Keratinocyte (primary cell): Measurements from ENCODE around the gene FOCAD. TPM values are rescaled to one million over a fixed set of nuclear protein-coding genes. Genes with fewer than 3 reads are reported as not detected.
A peak's percentile ranks its signal among the peaks of the same experiment; 100 is the strongest.

Experiments
- DNase-seq: peaks from one replicate; pipeline ENCODE4 v3.0.0-alpha.2; 2011; ENCODE audit warnings: low read depth, missing footprints, low spot score
- FAIRE-seq: peaks from 2 replicates; lab custom pipeline; 2011; peaks lifted over from hg19 to GRCh38; lab: Jason Lieb, UNC
- H2AFZ ChIP-seq: 2 replicates; pipeline ENCODE4 v1.6.0; 2012; ENCODE audit warnings: low read length, control low read depth, inconsistent platforms; ENCODE audit not compliant: control insufficient read depth
- H3K27ac ChIP-seq: 2 replicates; pipeline ENCODE4 v1.5.1; 2011; ENCODE audit warnings: low read length; ENCODE audit not compliant: control insufficient read depth, insufficient read depth
- H3K27me3 ChIP-seq: 3 replicates; pipeline ENCODE4 v1.6.0; 2011; ENCODE audit warnings: low read length; ENCODE audit not compliant: control insufficient read depth, insufficient read depth; ENCODE audit errors: extremely low read depth
- H3K36me3 ChIP-seq, 2 experiments: 2 replicates in 1 of 2; 3 replicates in 1 of 2; pipeline ENCODE4 v1.5.1; 2011; ENCODE audit warnings: low read length in 2 of 2, mild to moderate bottlenecking in 1 of 2; ENCODE audit not compliant: control insufficient read depth in 2 of 2, insufficient read depth in 2 of 2; ENCODE audit errors: extremely low read depth in 1 of 2
- H3K4me1 ChIP-seq: 3 replicates; pipeline ENCODE4 v1.5.1; 2011; ENCODE audit warnings: low read length; ENCODE audit not compliant: control insufficient read depth, insufficient read depth; ENCODE audit errors: extremely low read depth
- H3K4me2 ChIP-seq: 3 replicates; pipeline ENCODE4 v1.6.0; 2011; ENCODE audit warnings: low read depth, low read length; ENCODE audit not compliant: control insufficient read depth, insufficient read depth; ENCODE audit errors: extremely low read depth
- H3K4me3 ChIP-seq, 3 experiments: fragments of 200-600 bp in 1 of 3; sonication (generic) in 1 of 3; 2 replicates in 2 of 3; 3 replicates in 1 of 3; pipeline ENCODE4 v1.5.1; 2011 to 2016; ENCODE audit warnings: low read length in 3 of 3, mild to moderate bottlenecking in 3 of 3, control low read depth in 2 of 3, inconsistent platforms in 1 of 3, low read depth in 1 of 3, mixed read lengths in 1 of 3, mixed run types in 1 of 3, moderate library complexity in 1 of 3; ENCODE audit not compliant: control insufficient read depth in 2 of 3, insufficient read depth in 2 of 3; ENCODE audit errors: extremely low read depth in 1 of 3
- H3K79me2 ChIP-seq: 2 replicates; pipeline ENCODE4 v1.6.0; 2012; ENCODE audit warnings: low read length; ENCODE audit not compliant: control insufficient read depth, insufficient read depth
- H3K9ac ChIP-seq: 3 replicates; pipeline ENCODE4 v1.6.0; 2011; ENCODE audit warnings: low read length; ENCODE audit not compliant: control insufficient read depth, insufficient read depth; ENCODE audit errors: extremely low read depth
- H3K9me1 ChIP-seq: 3 replicates; pipeline ENCODE4 v1.6.0; 2011; ENCODE audit warnings: low read length; ENCODE audit not compliant: control insufficient read depth, insufficient read depth; ENCODE audit errors: extremely low read depth
- H3K9me3 ChIP-seq: 2 replicates; pipeline ENCODE4 v1.5.1; 2012; ENCODE audit warnings: low read depth, low read length; ENCODE audit not compliant: control insufficient read depth
- H4K20me1 ChIP-seq: 3 replicates; pipeline ENCODE4 v1.6.0; 2011; ENCODE audit warnings: low read length; ENCODE audit not compliant: control insufficient read depth, insufficient read depth; ENCODE audit errors: extremely low read depth
- CTCF ChIP-seq, 3 experiments: IDR thresholded peaks in 1 of 3; conservative IDR thresholded peaks in 1 of 3; optimal IDR thresholded peaks in 1 of 3; 2 replicates in 2 of 3; 3 replicates in 1 of 3; pipeline versions ENCODE3 to v1.5.1; 2011; ENCODE audit warnings: low read length in 3 of 3, mild to moderate bottlenecking in 3 of 3, moderate library complexity in 2 of 3, control low read depth in 1 of 3, inconsistent platforms in 1 of 3; ENCODE audit not compliant: insufficient read depth in 2 of 3; ENCODE audit errors: extremely low read depth in 1 of 3
- EZH2 ChIP-seq: IDR thresholded peaks from one replicate; pipeline ENCODE4 v1.6.1; 2012; ENCODE audit warnings: inconsistent platforms, mild to moderate bottlenecking, low read length, moderate library complexity
- dilution Hi-C: fragments of 300-500 bp; cut with MboI; formaldehyde crosslinking; loops from one replicate; pipeline ENCODE4 v1.7.0; 2020; ENCODE audit warnings: low sequenced_read_pairs; ENCODE audit not compliant: extremely low pct_ligation_motif_present
- polyA plus RNA-seq, 5 experiments: library from polyadenylated mRNA; depleted of rRNA in 3 of 5; stranded (reverse) in 3 of 5; stranded (forward) in 1 of 5; unstranded in 1 of 5; fragments of >200 nt; gene quantifications; 1 replicate in 1 of 5; 2 replicates in 3 of 5; 3 replicates in 1 of 5; pipeline versions ENCODE4 v1.2.1 to v1.2.3, GENCODE V29; 2011 to 2012; ENCODE audit warnings: missing spikeins in 2 of 5, low read depth in 1 of 5, low replicate concordance in 1 of 5

Gene FOCAD
- polyA plus RNA-seq, 1 donor (not counting 4 experiments of a cell fraction or from before 2014, with no cell fraction given) = 33.1 TPM

DNA sequence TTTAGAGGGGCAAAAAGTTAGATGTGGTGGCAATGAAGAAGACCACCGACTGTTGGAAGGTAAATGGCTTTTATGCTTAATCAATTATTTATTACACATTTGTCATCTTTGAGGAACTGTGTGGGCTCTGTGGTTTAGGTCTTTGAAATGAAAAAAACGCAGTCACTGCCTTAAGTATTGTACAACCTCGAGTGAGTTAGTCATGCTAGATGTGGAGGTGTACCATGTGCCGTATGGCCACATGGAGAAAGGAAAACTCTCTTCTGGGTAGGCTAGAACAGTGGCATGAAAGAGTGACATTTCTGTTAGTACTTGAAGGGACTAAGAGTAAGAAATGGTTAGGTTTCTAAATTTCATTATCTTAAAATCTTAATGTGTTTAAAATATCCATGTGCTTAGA is 181.3 kb downstream of the FOCAD start:
- TF ChIP-seq CTCF (optimal IDR thresholded peaks at IDR 0.05 in 1 of 3, IDR thresholded peaks at IDR 0.05 in 1 of 3, conservative IDR thresholded peaks at IDR 0.05 in 1 of 3; ENCODE audit: extremely low read depth in 1 of 3, insufficient read depth in 2 of 3, low read length in 3 of 3) = no peak
- TF ChIP-seq EZH2 = no peak
- Histone ChIP-seq H3K4me2 (no peak overlapping the region), H3K79me2 (no peaks in the 10 kb centered on the region), H3K4me3 (no peak overlapping the region), H3K9me1 (no peaks in the 10 kb centered on the region), H3K9me3 (no peaks in the 10 kb centered on the region), H3K9ac (no peak overlapping the region), H3K4me1 (no peaks in the 10 kb centered on the region), H3K36me3 (no peaks in the 10 kb centered on the region), H3K27me3 (no peaks in the 10 kb centered on the region), H3K27ac (no peak overlapping the region), H4K20me1 (no peaks in the 10 kb centered on the region), H2AFZ (no peak overlapping the region)
- DNase-seq = no peak
- peak; percentile 9 for FAIRE-seq
- dilution Hi-C loops = no loop called here

DNA sequence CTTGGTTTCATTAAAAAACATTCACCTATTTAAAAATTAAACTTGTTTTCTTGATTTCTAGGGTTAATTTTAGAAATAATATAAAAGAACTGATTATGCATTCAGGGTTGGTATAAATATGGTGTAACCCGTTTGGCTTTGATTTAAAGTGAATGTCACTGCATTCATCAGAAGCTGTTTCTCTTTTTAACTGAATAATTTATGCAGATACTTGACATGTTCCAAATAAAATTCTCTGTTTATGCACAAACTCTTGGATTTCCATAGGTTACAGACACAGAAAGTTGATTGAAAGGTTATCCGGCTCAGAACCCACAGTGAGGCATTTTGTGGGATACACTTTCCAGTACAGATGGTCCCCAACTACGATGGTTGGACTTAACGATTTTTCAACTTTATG is 186.1 kb downstream of the FOCAD start:
- no peak for TF ChIP-seq EZH2
- TF ChIP-seq CTCF (optimal IDR thresholded peaks at IDR 0.05 in 1 of 3, IDR thresholded peaks at IDR 0.05 in 1 of 3, conservative IDR thresholded peaks at IDR 0.05 in 1 of 3; ENCODE audit: extremely low read depth in 1 of 3, insufficient read depth in 2 of 3, low read length in 3 of 3) = no peak
- no peak overlapping the region for H3K4me3 ChIP-seq
- dilution Hi-C loops = no loop called here
- H2AFZ ChIP-seq = no peak overlapping the region
- no peak overlapping the region for H3K27ac ChIP-seq
- DNase-seq (no peak), FAIRE-seq (no peak)
- H3K36me3 ChIP-seq = no peaks in the 10 kb centered on the region
- no peaks in the 10 kb centered on the region for H3K9me3 ChIP-seq
- H4K20me1 ChIP-seq = no peaks in the 10 kb centered on the region
- H3K79me2 ChIP-seq = no peaks in the 10 kb centered on the region
- no peaks in the 10 kb centered on the region for H3K9me1 ChIP-seq
- H3K9ac ChIP-seq = no peak overlapping the region
- H3K4me1 ChIP-seq = no peaks in the 10 kb centered on the region
- no peaks in the 10 kb centered on the region for H3K27me3 ChIP-seq
- no peak overlapping the region for H3K4me2 ChIP-seq
